Right renal pelvis (tissue), 4 donors: ENCODE results near the gene KL. TPM values are rescaled to one million over a fixed set of nuclear protein-coding genes. Genes with fewer than 3 reads are reported as not detected.

Experiments used
- DNase-seq, 4 donors: peaks; one replicate each; pipeline ENCODE4 v3.0.0-alpha.2; 2013; ENCODE audit warnings: low read depth in 4 of 4, low spot score in 3 of 4, missing footprints in 1 of 4
- polyA plus RNA-seq, 4 donors: library from polyadenylated mRNA; unstranded; fragments of 120-200 nt; gene quantifications; one replicate each; pipeline ENCODE4 v1.2.1, GENCODE V29; 2013; ENCODE audit not compliant: insufficient read length in 4 of 4

KL gene
- 10 to 100 TPM; 42.5 to 73.6 (median 50.1) TPM for polyA plus RNA-seq

DNA sequence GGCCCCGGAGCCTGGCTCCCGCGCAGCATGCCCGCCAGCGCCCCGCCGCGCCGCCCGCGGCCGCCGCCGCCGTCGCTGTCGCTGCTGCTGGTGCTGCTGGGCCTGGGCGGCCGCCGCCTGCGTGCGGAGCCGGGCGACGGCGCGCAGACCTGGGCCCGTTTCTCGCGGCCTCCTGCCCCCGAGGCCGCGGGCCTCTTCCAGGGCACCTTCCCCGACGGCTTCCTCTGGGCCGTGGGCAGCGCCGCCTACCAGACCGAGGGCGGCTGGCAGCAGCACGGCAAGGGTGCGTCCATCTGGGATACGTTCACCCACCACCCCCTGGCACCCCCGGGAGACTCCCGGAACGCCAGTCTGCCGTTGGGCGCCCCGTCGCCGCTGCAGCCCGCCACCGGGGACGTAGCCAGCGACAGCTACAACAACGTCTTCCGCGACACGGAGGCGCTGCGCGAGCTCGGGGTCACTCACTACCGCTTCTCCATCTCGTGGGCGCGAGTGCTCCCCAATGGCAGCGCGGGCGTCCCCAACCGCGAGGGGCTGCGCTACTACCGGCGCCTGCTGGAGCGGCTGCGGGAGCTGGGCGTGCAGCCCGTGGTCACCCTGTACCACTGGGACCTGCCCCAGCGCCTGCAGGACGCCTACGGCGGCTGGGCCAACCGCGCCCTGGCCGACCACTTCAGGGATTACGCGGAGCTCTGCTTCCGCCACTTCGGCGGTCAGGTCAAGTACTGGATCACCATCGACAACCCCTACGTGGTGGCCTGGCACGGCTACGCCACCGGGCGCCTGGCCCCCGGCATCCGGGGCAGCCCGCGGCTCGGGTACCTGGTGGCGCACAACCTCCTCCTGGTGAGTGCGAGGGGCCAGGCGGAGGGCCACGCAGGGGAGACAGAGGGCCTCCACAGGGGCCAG is at the start of gene KL:
TSS of gene KL (plus strand) at position 10 of the 909 bp plus-strand sequence. CDS start at position 28, 18 bp downstream.
- peak in 1 of 4 donors; percentile 38 for DNase-seq

DNA sequence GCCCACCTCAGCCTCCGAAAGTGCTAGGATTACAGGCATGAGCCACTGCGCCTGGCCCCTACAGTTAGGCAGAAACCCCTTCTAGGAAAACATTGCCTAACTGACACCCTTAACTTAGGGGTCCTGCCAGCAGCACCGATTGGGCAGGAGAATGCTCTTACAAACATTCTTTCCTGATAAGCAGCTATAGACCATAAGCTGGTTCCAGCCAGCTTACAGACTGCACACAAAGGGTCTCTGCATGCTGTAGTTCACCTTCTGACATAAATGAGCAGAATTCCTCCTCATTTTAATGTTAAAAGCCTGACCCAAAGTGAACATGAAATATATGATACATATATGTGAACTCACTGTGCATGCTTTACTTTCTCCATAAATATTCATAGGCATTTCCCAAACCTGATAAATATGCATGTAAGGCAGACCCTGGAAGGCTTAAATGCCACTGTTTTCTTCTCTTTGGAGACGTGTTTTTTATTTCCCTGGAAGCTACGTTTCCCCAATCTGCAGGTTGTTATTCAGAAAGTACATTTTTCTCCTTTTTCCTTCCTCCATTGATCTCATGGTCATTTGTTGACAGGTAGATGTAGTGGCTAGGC is 48.5 kb upstream of the KL start:
- DNase-seq = no peak

DNA sequence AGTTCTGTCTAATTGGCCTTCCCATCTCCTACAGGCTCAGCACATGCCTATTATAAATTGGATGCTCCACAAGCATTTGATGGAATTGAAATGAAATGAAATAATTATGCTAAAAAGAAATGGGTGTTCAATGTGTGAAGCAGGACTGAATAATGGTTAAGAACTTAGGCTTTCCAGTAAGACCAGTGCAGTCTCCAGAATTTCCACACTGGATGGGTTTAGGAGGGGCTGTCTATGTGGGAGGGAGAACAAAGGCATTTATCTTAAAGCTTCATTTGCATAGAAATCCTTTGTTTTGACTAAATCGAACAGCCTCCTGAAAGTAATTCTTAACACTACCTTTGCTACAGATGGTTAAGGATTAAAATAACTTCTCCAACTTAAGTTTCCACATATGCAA is 47.9 kb upstream of the KL start:
- no peak for DNase-seq

GRCh38 chr13:32968793-32969192 is 47.4 kb upstream of the KL start:
- DNase-seq = no peak

DNA sequence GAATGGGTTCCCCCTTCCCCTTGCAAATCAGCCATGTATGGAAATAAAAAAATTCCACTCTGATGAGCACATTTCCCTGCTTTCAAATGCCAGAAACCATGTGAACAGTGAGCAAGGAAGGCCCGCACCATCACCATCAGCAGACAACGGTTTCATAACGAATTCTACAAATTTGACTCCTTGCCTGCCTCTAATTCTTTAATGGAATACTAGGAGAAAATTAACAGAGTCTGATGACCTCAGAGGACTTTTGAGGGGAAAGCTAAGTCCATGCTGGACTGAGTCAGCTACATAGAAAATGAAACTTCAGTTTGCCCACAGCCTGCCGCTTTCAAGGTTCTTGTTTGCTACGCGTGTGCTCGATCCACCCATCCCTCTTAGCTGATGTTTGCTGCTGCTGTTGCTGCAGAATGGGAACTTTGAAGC is 46.7 kb upstream of the KL start:
- DNase-seq = no peak

GRCh38 chr13:32976056-32976805 is 40.0 kb upstream of the KL start:
- no peak for DNase-seq

DNA sequence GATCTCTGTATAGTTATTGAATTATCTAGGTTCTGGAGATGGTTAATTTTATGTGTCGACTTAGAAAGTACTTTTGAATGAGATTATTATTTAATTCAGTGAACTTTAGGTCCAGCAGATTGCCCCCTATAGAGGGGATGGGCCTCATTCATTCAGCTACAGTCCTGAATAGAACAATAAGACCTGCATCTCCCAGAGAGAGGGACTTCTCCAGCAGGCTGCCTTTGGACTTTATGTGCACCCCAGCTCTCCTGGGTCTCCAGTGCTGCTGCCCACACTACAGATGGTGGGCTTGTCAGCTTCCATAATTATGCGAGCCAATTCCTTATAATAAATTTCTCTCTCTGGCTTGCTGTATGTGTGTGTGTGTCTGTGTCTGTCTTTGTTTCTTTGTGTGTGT is 39.3 kb upstream of the KL start:
- no peak for DNase-seq

- DNase-seq = no peak
Observed at GRCh38 chr13:32977321-32977720, 38.9 kb upstream of the KL start.

DNA sequence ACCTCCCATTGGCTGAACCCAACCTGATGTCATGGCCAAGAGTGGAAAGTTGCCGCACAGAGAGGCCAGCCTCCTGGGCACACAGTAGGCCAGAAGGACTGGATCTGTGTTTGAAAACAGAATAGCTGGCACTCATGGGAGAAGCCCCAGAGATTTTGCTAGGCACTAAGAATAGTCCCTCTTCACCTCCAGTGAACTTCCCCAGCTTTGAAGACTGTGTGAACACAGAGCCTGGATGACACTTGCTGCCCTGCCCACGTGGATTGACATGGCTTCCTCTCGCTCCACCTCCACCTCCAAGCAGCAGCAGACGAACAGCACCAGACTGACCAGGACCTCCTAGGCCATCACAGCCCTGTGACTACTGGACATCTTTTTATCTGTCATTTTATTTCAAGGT is 37.9 kb upstream of the KL start:
- DNase-seq = no peak

GRCh38 chr13:32983058-32983457 is 33.2 kb upstream of the KL start:
- DNase-seq = no peak

DNA sequence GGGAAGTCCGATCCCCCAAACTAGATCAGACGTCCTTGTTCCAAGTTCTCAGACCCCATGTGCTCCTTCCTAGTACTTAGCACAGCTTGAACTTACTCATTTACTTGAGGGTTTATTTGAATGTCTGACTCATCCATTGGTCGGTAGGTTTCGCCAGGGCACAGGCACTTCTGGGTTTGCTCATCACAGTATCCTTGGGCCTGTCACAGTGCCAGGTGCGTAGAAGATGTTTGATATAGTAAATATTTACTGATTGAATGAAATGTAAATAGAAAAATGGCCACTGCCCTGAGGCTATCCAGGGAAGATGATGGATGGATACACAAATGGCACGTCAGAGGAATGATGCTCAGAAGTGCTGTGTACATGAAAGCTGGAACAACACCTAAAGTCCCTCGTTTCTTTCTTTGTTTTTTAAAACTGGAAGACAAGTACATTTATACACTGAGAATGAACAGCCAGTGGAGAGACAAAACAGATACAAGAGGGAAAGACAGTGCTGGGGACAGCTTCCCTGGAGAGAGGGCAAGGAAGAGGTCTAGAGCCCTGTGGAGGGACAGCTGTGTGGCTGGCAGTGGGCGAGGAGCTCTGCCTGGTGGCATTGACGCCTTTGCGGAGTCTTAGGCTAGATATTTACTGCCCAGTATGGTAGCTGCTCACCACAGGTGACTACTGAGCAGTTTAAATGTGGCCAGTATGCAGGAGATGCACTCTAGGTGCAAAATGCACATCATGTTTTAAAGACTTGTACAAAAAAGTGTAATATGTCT is 31.2 kb upstream of the KL start:
- DNase-seq = no peak

GRCh38 chr13:32986552-32986951 is 29.7 kb upstream of the KL start:
- DNase-seq = no peak

- no peak for DNase-seq
Observed at GRCh38 chr13:32987462-32987861, 28.8 kb upstream of the KL start.

DNA sequence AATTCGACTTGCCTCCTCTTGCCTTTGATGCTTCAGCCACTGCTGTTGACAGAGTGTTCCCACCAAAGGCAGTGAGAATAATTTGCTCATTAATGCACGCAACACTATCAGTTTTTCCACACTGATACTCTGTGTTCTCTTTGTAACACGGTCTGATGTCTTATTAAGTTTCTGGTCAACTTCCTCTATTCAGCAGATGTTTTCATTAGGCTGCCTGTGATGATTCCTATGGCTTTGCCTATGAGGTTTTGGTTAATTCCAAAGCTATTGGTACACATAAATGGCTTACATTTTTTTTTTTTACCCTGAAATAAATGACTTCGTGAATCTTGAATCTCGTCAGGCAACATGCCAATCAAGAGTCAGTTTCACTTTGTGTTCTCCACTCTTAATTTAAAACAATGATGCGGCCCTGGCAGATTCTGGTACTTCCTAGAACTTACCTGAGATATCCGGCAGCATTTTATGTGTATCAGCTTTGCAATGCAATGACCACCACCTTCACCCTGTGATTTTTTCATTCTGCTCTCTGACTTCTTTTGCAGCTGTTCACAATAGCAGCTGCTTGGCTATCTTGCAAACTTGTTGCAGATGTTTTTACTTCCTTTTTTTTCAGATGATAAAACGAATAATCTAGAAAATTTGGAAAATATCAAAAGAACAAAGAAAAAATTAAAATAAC is 27.5 kb upstream of the KL start:
- no peak for DNase-seq

- no peak for DNase-seq
Observed at GRCh38 chr13:32989290-32989667, 26.9 kb upstream of the KL start.

DNA sequence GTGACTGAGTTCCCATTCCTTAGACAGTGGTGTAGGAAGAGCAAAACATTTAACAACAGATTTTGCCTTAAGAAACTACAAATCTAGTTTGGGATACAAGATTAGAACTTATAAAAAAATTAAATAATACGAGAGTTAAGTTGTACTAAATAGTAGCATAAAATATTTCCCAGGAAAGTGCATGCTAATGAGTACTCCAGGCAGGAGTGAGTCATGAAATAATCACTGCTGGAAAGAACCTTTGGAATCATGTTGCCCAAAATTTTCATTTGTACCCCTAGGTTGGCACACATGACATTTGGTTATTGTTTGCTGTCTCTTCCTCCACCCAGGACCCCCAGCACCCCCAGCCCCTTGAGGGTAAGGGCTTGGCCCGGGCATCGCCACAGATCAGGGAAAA is 26.3 kb upstream of the KL start:
- DNase-seq = no peak

GRCh38 chr13:32993145-32993544 is 23.1 kb upstream of the KL start:
- no peak for DNase-seq

GRCh38 chr13:32997399-32997798 is 18.8 kb upstream of the KL start:
- no peak for DNase-seq

DNA sequence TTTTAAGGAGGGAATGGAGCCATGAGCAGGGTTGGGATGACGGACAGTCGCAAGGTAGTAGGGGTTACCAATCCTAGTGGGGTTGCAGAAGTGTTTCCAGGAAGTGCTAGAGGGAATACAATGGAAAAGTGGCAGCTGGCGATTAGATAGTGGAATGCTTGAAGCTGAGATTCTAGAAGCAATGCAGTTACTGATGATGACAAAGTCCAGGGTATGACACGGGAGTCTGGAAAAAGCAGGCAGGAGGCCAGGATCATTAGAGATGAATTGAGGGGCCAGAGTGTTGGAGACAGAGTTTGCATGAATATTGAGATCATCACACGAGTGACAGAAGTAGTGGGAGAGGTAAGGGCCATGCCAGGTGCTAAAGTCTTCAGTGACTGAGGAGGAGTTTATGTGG is 17.3 kb upstream of the KL start:
- no peak for DNase-seq

DNA sequence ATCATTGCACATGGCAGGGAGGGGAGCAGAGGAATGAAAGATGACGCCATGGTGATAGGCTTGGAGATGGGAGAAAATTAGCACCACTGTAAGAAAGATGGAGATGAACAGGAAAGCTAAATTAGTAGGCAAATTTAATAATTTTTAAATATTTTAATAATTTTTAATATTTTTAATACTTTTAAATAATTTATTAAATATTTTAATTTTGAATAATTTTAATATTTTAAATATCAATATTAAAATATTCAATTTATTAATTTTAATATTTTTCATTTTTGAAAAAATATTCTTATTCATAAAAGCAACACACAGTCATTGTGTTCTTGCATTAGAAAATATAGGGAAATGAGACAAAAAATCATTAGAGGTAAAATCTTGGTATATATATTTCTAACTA is 15.9 kb upstream of the KL start:
- no peak for DNase-seq
